GM21529 (cell line): ENCODE data around the gene SLAIN2.

Experiments used
- ATAC-seq: cut with Tn5 transposase; IDR thresholded peaks from one replicate; pipeline ENCODE4 v1.9.1; 2021; ENCODE audit not compliant: unreplicated experiment

The SLAIN2 gene

DNA sequence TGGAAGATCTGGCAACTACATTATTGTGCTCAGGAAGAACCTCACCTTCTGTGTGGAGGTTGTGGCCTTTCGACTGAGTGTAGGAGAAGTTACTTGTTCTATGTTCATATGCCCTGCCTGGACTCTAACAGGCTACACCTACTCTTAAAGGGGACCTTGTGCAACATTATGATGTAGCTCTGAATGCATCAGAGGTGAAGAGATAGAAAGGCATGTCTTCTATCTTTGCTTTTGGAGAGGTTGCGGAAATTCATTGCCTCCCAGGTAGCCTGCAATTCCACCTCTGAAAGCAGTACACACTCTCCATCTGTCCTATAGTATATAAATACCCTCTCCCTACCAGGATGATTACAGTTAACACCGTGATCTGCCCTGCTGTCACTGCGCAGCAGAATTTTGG lies 7.1 kb upstream of the SLAIN2 start:
- ATAC-seq = no peak

DNA sequence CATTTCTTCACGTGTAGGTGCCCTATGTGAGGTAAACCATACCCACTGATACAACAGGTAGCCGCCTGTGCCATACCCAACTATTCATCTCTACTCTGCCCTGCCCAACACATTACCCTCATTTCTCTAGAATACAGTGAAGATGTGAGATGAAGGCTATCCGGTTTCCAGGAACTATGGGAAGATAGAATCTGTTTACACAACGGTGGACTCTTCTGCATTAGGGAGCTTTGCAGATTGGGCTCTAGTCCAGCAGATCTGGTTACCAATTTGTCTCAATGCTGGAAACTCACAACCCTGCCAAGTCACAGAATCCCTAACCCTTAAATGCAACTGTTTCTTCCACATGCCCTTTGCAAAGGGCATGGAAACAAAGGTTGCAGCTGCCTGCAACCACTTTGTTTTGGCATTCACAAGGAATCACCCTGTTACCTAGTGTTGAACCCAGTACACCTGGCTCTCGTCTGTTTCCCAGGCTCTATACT lies 6.4 kb upstream of the SLAIN2 start:
- ATAC-seq = no peak

DNA sequence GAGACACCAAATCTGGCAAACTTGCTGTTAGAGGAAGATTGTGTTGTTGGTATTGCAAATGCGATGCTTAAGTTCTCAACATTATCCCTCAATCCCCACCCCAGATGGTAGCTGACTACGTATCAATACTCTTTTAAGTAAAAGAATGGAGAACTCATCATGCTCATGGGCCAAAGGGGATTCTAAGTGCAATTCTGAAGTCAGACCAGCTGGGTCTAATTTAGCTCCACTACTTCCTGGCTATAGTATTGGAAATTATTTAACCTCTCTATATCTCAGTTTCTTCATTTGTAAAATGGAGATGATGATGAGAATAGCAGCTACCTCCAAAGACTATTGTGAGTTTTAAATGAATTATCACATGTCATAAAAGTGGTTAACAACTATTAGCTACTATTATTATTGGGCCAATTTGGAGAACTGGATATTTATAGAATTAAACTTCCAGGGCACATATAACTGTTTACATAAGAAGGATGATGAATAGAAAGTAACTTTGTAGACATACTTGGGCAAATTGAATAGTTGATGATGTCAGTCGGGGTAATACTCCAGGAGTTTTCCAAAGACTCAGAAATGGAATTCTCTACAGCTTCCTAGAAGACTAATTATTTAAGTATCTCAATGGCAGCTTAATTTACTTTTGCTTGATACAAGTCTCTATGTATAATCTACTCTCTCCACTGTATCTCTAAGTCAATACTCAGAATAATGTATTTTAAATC lies 5.0 kb upstream of the SLAIN2 start:
- ATAC-seq = no peak

DNA sequence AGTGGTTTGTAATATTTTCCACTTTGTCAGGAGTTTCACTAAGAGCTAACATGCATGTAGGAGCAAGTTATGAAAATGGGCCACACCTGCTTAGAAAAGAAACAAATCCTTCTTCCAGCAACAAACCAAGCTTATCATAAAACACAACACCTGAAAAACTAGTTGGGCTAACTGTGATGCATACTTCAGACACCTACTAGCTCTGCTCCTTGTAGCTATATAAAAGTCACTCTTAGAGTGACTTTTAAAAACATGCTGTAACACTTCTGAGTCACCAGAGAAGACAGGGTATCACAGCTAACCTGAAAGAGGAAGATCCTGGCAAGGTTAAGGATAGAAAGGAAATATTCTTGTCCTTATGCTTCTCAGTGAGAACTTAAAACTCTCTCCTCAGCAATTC lies 3.6 kb upstream of the SLAIN2 start:
- ATAC-seq = no peak

DNA sequence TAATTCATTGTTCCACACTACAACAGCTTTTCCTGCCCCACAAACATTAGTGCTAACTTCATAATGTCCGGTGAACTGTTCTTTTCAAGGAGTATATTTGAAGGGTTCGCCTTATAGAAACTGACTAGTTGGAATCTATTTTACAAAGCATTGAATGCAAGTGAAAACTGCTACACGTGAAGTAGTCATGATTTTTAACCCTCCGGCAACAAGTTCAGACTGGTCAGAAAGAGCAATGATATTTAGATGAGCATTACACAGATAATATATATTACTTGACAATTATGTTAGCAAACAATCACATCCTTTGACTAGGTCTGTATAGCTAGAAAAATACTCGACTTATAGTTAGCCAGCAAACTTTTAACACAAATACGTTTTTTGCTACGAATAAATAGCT lies 1.7 kb upstream of the SLAIN2 start:
- no peak for ATAC-seq

DNA sequence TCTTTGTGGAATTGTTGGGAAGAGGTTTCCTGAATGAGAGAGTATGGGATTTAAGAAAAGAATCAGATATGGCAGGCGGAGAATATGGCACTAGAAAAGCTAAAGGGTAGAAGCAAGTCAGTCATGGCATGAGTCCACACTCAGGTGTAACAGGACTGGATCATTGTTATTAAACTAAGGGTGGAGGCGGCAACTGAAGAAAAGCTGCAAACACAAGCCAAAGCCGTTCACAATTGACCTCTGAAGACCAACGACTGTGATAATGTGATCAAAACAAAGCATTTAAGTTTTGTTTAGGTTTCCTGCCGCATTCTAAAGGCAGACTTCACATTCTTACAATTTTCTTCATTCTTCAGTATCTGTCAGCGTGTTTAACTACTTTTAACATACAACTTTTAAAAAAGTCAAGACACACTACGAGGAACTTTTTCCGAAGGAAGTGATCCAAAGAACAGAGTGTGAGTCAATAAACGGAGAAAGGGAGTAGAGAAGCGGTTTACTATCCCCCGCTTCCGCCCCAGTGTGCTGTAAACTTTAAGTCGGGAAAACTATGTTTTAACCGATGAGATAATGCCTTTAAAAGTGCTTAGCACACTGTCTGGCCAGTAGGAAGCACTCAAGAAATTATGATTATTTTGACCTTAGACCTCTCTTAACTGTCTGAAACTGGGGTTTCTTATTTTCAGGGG lies 909 bp upstream of the SLAIN2 start:
- ATAC-seq = no peak

DNA sequence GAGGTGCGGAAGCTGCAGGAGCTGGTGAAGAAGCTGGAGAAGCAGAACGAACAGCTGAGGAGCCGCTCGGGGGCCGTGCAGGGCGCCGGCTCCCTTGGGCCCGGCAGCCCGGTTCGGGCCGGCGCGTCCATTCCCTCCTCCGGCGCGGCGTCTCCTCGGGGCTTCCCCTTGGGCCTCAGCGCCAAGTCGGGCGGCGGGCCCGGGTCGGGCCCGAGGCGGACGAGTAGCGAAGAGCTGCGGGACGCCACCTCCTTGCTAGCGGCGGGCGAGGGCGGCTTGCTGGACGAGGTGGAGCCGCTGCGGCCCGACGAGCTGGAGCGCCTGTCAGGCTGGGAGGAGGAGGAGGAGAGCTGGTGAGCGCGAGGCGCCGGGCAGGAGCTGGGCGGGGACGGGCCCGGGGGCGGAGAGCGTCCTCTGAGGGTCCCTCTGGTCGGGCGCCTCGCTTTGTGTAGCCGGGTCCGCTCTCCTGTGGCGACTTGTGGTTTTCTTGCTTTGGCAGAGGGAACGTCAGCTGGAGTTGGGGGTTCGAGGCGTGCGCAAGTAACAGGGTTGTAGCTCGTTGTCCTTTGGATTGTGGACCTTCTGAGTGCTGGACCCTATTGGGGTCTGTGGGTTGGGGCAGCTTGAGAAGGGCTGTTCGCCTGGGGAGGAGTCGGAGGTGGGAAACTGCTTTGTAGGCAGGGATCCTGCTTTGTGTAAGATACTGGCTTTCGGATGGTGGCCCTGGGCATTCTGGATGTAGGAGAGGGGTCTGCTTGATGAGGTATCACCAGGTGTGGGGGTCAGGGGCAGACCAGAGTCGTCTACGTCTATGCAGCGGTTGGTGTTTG lies 662 bp downstream of the SLAIN2 start:
- peak; percentile 22 for ATAC-seq

DNA sequence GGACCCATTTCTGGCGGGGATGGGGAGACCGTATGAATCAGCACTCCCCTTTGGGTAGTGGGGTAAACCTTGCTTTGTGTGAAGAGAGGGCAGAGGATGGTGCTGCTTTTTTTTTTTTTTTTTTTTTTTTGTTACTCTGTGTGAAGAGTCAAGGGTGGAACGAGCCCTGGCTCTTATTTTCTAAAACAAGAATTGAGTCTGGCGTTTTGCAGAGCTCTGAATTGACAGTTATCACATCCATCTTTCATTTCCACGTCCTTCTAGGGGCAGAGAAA lies 1.2 kb downstream of the SLAIN2 start:
- no peak for ATAC-seq

DNA sequence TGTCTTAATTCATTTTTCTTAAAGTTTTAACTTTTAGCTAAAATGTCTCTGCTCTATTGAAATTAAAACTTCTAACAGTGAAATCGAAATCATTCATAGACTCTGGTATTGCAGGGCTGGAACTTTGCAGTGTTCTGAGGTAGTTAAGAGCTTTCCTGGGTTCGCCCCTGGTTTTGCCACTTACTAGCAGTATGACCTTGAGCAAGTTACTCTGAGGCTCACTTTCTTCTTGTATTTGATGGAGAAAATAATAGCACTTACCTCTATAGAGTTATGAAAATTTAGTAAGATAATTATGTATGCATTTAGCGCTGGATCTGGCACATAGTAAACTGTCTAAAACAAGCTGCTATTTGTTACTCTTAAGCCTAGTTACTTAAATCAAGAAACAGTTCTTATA lies 1.7 kb downstream of the SLAIN2 start:
- ATAC-seq = no peak

DNA sequence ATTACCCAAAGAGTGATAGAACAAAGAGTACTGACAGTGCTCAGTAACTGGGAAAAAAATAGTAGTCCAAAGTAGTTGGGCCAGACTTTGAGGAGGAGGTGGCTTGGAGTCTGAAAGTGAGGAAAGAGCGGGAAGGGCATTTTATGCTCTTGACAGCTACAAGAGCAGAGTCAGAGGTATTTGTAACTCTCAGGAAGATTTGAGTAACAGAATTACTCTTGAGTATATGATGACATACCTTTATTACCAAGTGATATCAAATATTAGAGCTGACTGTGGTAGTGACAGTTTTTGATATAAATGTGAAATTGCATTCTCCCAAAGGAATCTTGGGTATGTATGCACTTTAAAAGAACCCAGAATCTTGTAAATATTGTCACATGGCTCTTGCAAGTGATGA lies 2.2 kb downstream of the SLAIN2 start:
- ATAC-seq = no peak

DNA sequence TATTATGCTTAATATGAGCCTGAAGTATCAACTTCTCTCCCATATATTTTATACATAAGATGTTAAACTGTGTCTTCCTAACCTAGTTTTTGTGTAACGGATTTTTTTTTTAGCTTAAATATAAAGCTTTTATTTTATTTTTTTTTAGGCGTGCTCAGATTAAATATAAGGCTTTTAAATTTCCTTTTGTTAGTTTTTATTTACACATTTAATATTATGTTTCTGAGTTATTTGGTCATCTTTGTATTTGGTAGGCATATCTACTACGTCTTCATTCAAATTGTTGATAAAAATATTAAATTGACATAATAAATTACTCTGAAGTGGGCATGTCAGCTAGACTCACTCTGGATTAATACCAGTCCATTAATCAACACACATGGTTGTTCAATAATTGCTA lies 4.2 kb downstream of the SLAIN2 start:
- no peak for ATAC-seq

DNA sequence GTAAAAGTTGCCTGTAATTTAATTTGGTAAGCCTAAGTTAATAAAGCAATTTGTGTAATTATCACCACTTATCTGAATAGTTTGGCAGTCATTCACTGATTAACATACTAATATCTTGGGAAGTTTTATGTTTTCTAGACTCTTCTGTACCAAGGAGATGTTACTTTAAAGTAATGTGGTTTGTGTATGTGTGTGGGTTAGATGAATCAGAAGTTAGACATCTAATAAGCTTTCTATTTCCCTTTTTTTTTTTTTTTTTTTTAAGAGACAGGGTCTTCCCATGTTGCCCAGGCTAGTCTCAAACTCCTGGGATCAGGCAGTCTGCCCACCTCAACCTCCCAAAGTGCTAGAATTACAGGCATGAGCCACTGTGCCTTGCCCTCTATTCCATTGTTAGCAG lies 5.3 kb downstream of the SLAIN2 start:
- no peak for ATAC-seq

DNA sequence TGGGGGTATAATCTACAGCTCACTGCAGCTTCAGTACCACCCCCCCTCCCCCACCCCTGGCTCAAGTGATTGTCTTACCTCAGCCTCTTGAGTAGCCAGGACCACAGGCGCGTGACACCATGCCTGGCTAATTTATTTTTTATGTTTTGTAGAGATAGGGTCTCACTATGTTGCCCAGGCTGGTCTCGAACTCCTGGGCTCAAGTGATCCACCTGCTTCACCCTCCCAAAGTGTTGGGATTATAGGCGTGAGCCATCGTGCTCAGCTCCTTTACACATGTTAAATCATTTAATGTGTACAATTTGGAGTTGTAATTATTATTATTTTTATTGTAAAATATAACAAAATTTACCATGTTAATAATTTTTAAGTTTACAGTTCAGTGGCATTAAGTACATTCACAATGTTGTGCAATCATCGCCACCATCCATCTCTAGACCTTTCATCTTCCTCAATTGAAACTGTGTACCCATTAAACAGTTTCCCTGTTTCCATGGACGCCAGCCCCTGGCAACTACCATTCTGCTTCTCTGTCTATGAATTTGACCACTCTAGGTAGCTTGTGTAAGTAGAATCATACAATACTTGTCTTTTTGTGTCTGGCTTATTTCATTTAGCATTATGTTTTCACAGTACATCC lies 6.1 kb downstream of the SLAIN2 start:
- ATAC-seq = no peak

DNA sequence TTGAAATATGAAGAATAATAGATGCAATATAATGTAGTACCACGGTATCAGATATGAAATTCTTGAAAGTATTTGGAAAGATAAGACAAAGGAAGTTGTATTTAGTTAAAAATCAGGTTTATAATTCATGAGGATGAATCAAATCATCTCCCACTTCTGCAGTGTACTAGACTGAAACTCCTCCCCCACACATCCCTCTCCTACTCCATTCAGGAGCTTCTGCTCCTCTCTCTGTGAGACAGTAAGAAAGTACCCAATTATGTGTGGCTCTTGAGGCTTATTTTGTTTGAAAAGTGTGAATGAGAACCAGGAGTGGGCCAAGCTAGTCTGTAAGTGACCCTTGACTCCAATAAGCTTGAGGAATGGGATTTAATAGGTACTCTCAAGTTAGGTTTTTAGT lies 9.5 kb downstream of the SLAIN2 start:
- no peak for ATAC-seq

DNA sequence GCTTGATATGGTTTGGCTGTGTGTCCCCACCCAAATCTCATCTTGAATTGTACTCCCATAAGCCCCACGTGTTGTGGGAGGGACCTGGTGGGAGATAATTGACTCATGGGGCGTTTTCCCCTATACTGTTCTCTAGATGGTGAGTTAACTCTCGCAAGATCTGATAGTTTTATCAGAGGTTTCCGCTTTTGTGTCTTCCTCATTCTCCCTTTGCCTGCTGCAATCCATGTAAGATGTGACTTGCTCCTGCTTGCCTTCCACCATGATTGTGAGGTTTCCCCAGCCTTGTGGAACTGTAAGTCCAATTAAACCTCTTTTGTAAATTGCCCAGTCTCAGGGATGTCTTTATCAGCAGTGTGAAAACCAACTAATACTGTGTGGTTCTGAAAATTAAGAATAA lies 11.5 kb downstream of the SLAIN2 start:
- ATAC-seq = no peak

DNA sequence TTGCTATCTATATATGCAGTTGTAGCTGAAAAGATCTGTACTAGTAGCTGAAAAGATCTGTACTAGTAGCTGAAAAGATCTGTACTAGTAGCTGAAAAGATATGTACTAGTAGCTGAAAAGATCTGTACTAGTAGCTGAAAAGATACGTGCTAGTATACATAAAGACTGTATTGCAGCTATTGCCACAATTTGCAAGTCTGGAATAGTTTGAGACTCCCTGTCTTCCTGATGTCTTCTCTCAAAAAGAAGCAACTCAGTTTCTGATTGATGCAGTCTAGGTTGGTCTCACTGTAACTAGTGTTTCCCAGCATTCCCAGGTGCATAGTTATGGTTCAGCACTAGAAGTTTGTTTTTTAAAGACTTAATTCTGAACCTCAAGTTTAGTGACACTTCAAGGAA lies 15.0 kb downstream of the SLAIN2 start:
- ATAC-seq = no peak

DNA sequence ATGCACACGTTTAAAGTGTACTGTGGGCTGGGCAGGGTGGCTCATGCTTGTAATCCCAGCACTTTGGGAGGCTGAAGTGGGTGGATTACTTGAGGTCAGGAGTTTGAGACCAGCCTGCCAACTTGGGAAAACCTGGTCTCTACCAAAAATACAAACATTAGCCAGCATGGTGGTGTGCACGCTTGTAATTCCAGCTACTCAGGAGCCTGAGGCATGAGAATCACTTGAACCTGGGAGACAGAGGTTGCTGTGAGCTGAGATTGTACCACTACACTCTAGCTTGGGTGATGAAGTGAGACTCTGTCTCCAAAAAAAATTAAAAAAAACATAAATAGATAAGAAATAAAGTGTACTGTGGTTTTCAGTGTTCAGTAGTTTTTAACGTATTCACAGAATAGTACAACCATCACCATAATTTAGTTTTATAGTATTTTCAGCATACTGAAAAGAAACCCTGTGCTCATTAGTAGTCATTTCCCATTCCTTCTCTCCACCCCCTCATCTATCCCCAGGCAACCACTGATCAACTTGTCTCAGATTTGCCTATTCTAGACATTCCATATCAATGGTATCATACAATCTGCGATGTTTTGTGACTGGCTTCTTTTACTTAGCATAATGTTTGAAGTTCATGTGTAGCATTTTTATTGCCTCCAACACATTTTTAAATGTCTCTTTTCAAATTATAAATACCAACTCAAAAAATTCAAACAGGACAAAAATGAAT lies 19.1 kb downstream of the SLAIN2 start:
- no peak for ATAC-seq

DNA sequence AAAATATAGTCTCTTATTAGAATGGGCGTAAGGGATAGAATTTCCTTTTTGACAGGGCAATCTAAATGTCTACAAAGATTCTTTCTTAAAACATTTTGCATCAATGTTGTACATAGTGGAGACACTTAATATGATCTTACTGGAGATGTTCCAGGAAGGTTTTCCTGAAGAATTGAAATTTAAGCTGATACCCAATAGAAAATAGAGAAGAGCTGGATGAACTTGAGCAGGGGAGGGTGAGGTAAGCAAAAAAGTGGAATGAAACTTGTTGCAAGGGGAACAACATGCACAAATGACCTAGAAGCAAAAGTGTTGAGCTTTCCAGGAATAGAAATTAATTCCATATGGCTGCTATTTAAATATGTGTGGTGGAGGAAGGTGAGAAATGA lies 19.7 kb downstream of the SLAIN2 start:
- ATAC-seq = no peak

DNA sequence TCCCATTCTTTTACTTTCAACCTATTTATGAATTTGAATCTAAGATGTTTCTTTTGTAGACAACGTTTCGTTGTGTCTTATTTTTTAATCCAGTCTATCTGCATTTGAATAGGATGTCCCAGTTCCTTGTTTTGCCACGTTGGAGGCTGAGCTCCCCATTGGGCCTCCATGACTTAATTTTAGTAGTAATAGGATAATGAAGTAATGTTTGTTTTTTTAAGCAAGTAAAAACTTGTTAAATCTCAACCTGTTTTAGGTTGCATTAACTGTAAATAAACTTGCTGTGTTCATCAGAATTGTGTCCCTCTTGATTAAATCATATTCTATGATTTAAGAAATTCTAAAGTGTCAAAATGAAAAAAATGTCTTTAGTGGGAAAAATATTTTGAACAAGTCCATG lies 25.3 kb downstream of the SLAIN2 start:
- no peak for ATAC-seq

DNA sequence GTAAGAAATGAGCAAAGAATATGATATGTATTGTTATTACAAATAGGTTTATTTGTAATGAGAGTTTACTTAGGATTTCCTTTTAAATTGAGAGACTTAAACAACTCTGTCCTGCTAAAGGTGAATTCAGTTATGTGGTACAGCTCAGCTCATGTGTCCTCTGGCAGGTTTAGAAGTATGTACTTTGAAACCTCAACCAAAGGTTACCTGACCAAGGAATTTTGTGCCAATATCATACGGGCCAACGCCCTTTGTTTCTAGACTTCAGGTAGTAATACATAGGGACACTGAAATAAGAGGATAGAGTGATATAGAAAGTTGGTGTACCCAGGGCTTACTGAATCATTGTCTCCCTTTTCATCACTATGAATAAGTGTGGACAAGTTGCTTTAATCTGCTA lies 25.7 kb downstream of the SLAIN2 start:
- ATAC-seq = no peak

DNA sequence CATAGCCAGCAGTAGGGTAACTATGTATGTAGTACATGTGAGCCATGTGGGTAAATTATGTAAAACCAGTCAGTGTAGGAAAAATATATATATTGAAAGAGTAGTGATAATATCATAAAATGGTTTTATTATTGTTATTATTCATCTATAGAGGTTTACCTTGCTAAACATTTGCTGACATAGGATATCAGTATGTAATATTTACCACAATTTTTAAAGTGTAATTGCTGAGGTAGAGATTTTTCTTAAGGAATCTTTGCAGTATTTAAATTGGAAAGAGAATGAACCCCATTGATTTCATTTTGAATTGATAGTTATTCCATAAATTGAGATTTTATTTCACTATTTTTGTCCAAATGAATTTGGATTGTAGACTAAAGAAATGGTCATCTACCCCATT lies 27.1 kb downstream of the SLAIN2 start:
- no peak for ATAC-seq
